Measurements from ENCODE around the gene RTP5.

Gene RTP5

GRCh38 chr2:241844066-241844728 is 25.3 kb upstream of the RTP5 start:
- peak; percentile 25 for DNase-seq

- no peak for DNase-seq
Measured at GRCh38 chr2:241844831-241845578, 24.5 kb upstream of the RTP5 start.

- DNase-seq = no peak
Measured at GRCh38 chr2:241846406-241846805, 23.1 kb upstream of the RTP5 start.

- no peak for DNase-seq
Measured at GRCh38 chr2:241848761-241849615, 20.5 kb upstream of the RTP5 start.

- DNase-seq = no peak
Measured at GRCh38 chr2:241849616-241850543, 19.6 kb upstream of the RTP5 start.

GRCh38 chr2:241850544-241851324 is 18.8 kb upstream of the RTP5 start:
- DNase-seq = no peak

- DNase-seq = no peak
Measured at GRCh38 chr2:241851325-241852115, 18.0 kb upstream of the RTP5 start.

GRCh38 chr2:241852116-241852980 is 17.2 kb upstream of the RTP5 start:
- DNase-seq = no peak

- DNase-seq = no peak
Measured at GRCh38 chr2:241852981-241853631, 16.4 kb upstream of the RTP5 start.

GRCh38 chr2:241853651-241854341 is 15.7 kb upstream of the RTP5 start:
- DNase-seq = no peak

- no peak for DNase-seq
Measured at GRCh38 chr2:241854342-241855244, 14.9 kb upstream of the RTP5 start.

GRCh38 chr2:241855245-241855887 is 14.2 kb upstream of the RTP5 start:
- no peak for DNase-seq

GRCh38 chr2:241855888-241856422 is 13.6 kb upstream of the RTP5 start:
- DNase-seq = no peak

- no peak for DNase-seq
Measured at GRCh38 chr2:241857041-241857541, 12.4 kb upstream of the RTP5 start.

- no peak for DNase-seq
Measured at GRCh38 chr2:241857572-241858121, 11.9 kb upstream of the RTP5 start.

Data from fibroblast of upper back skin (primary cell).